Transverse colon (tissue), 4 donors: Measurements from ENCODE around the gene ITGA7. TPM values are rescaled to one million over a fixed set of nuclear protein-coding genes. Genes with fewer than 3 reads are reported as not detected.

Experiments
- DNase-seq: peaks from one replicate; pipeline ENCODE4 v3.0.0-alpha.2; 2019
- H3K27ac ChIP-seq, 4 donors: fragments of 200-600 bp; sonication (generic); 2 replicates each; pipeline ENCODE4 v1.5.1; 2016 to 2018; ENCODE audit warnings: inconsistent platforms in 4 of 4
- H3K27me3 ChIP-seq: fragments of 200-600 bp; sonication (generic); 2 replicates; pipeline ENCODE4 v1.5.1; 2017; ENCODE audit warnings: inconsistent platforms
- H3K36me3 ChIP-seq, 4 donors: fragments of 200-600 bp; sonication (generic); 2 replicates each; pipeline ENCODE4 v1.5.1; 2017 to 2019; ENCODE audit warnings: inconsistent platforms in 4 of 4
- H3K4me1 ChIP-seq, 4 donors: fragments of 200-600 bp; sonication (generic); 2 replicates each; pipeline ENCODE4 v1.5.1; 2017 to 2020; ENCODE audit warnings: inconsistent platforms in 4 of 4
- H3K4me3 ChIP-seq, 4 donors: fragments of 200-600 bp; sonication (generic); 1 replicate in 1 of 4; 2 replicates in 3 of 4; pipeline versions ENCODE4 v1.5.1 to v1.6.1; 2017 to 2019; ENCODE audit warnings: inconsistent platforms in 4 of 4
- H3K9me3 ChIP-seq, 2 donors: fragments of 200-600 bp; sonication (generic); 2 replicates each; pipeline ENCODE4 v1.5.1; 2017 to 2019; ENCODE audit warnings: inconsistent platforms in 2 of 2
- EP300 ChIP-seq: sonication (generic); formaldehyde crosslinking; IDR thresholded peaks from one replicate; pipeline ENCODE4 v1.6.1; 2017; ENCODE audit warnings: antibody characterized with exemption, low read depth
- POLR2A ChIP-seq: fragments of 450-650 bp; IDR thresholded peaks from one replicate; pipeline ENCODE4 v1.6.1; 2016; ENCODE audit warnings: antibody characterized with exemption, mild to moderate bottlenecking, moderate library complexity
- POLR2AphosphoS5 ChIP-seq, 3 donors: sonication (generic); formaldehyde crosslinking; IDR thresholded peaks; one replicate each; pipeline ENCODE4 v1.6.1; 2016; ENCODE audit warnings: antibody characterized with exemption in 3 of 3
- WGBS, 2 donors: methylation state at CpG; one replicate each; pipeline ENCODE4 v1.1.5; 2018; ENCODE audit warnings: low coverage in 1 of 2; 5-methylcytosine and 5-hydroxymethylcytosine counted together
- in situ Hi-C, 4 donors: fragments of 200-750 bp; cut with MboI; loops; one replicate each; pipeline versions ENCODE4 v1.15.0 to v1.15.1; 2017; ENCODE audit warnings: low sequenced_read_pairs in 3 of 4, low pct_ligation_motif_present in 1 of 4, low pct_unique_long_range_greater_than_20kb in 1 of 4
- intact Hi-C: fragments of 100-400 bp; cut with DNase I; formaldehyde crosslinking; loops from one replicate; pipeline ENCODE4 v1.15.1; 2023; ENCODE audit warnings: low total_unique reads
- total RNA-seq, 4 donors: library from RNA; depleted of rRNA; stranded (reverse); fragments of >200 nt; gene quantifications; one replicate each; pipeline ENCODE4 v1.1.0, GENCODE V29; 2016
- TF ChIP-seq, protein P1 (sequence below), 5 experiments: fragments of 200-600 bp in 3 of 5; fragments of 450-650 bp in 2 of 5; sonication (generic) in 3 of 5; IDR thresholded peaks; 1 replicate in 2 of 5; 2 replicates in 3 of 5; pipeline ENCODE4 v1.5.1; 2016 to 2017; ENCODE audit warnings: antibody characterized with exemption in 5 of 5, inconsistent platforms in 3 of 5, mild to moderate bottlenecking in 2 of 5, moderate library complexity in 1 of 5

ITGA7 gene
- total RNA-seq, 4 donors from 2014 or later = 14.4 to 125 (median 23.6) TPM

GRCh38 chr12:55733858-55734257, 26.2 kb upstream of the ITGA7 start:
- intact Hi-C loops = no loop called here
- no peak overlapping the region for H3K27ac ChIP-seq
- H3K4me1 ChIP-seq = peaks cover 12 to 40% (median 28%) of the 10 kb centered on the region in 4 donors
- no peaks in the 10 kb centered on the region for H3K27me3 ChIP-seq
- H3K9me3 ChIP-seq = no peaks in the 10 kb centered on the region
- 68 to 100% methylated on average over 1 to 2 of the region's 2 CpGs for WGBS, 2 donors
- no peaks in the 10 kb centered on the region for H3K36me3 ChIP-seq
- in situ Hi-C loops = loop anchor here in 3 of 4 donors (5.0 to 10.0 kb wide), 3 partner anchors 81 to 201 kb away; partner anchors contain the start of genes DGKA (in 1 of the 3), ORMDL2 (in 1 of the 3), PYM1 (in 1 of the 3) and SARNP (in 1 of the 3)
- no peak for DNase-seq
- no peak overlapping the region for H3K4me3 ChIP-seq
- TF ChIP-seq EP300 (no peak), POLR2A (no peak), POLR2AphosphoS5 (IDR thresholded peaks at IDR 0.05) (no peak)
- TF ChIP-seq, protein P1, sequence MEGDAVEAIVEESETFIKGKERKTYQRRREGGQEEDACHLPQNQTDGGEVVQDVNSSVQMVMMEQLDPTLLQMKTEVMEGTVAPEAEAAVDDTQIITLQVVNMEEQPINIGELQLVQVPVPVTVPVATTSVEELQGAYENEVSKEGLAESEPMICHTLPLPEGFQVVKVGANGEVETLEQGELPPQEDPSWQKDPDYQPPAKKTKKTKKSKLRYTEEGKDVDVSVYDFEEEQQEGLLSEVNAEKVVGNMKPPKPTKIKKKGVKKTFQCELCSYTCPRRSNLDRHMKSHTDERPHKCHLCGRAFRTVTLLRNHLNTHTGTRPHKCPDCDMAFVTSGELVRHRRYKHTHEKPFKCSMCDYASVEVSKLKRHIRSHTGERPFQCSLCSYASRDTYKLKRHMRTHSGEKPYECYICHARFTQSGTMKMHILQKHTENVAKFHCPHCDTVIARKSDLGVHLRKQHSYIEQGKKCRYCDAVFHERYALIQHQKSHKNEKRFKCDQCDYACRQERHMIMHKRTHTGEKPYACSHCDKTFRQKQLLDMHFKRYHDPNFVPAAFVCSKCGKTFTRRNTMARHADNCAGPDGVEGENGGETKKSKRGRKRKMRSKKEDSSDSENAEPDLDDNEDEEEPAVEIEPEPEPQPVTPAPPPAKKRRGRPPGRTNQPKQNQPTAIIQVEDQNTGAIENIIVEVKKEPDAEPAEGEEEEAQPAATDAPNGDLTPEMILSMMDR (IDR thresholded peaks at IDR 0.05) = no peak

DNA sequence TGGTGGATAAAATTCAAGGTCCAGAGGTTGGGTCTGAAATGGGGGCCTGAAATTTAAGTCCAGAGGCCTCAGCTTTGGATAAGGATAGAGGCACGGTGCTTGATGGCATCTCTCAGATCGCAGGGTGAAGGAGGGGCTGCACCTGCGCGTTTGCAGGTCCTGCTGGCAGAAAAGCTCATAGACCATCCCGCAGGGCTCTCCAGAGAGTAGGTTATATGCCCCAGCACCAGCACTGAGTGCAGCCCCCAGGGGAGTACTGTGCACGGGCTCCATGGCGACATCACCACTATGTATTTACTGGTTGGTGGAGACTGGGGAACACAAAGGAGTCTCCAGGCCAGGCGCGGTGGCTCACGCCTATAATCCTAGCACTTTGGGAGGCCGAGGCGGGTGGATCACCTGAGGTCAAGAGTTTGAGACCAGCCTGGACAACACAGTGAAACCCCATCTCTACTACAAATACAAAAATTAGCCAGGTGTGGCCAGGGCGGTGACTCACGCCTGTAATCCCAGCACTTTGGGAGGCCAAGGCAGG, 25.4 kb upstream of the ITGA7 start:
- DNase-seq = no peak

GRCh38 chr12:55732288-55732687, 24.6 kb upstream of the ITGA7 start:
- DNase-seq = no peak
- Histone ChIP-seq H3K36me3 (no peaks in the 10 kb centered on the region), H3K9me3 (no peaks in the 10 kb centered on the region), H3K27ac (peak overlapping the region in 1 of 4 donors; percentile 99), H3K4me1 (peaks cover 8 to 32% (median 20%) of the 10 kb centered on the region in 4 donors), H3K4me3 (no peak overlapping the region), H3K27me3 (no peaks in the 10 kb centered on the region)
- in situ Hi-C loops (loop anchor here in 3 of 4 donors (5.0 to 10.0 kb wide), 3 partner anchors 83 to 203 kb away; partner anchors contain the start of genes DGKA (in 1 of the 3), ORMDL2 (in 1 of the 3), PYM1 (in 1 of the 3) and SARNP (in 1 of the 3)), intact Hi-C loops (no loop called here)
- TF ChIP-seq EP300 = no peak
- TF ChIP-seq, protein P1 (IDR thresholded peaks at IDR 0.05) = no peak
- no peak for TF ChIP-seq POLR2AphosphoS5 (IDR thresholded peaks at IDR 0.05)
- no peak for TF ChIP-seq POLR2A
- 84% methylated on average over 4 of the region's 4 CpGs; no CpG with 5 or more reads in 1 of the 2 donors for WGBS, 2 donors

More for the DNA sequence above, 25.4 kb upstream of the ITGA7 start:
- Histone ChIP-seq H3K27ac (no peak overlapping the region), H3K9me3 (no peaks in the 10 kb centered on the region), H3K4me1 (peaks cover 12 to 34% (median 22%) of the 10 kb centered on the region in 4 donors), H3K27me3 (no peaks in the 10 kb centered on the region), H3K4me3 (no peak overlapping the region), H3K36me3 (no peaks in the 10 kb centered on the region)
- TF ChIP-seq EP300 (no peak), POLR2AphosphoS5 (IDR thresholded peaks at IDR 0.05) (no peak), POLR2A (no peak)
- TF ChIP-seq, protein P1 (IDR thresholded peaks at IDR 0.05) = no peak
- WGBS, 2 donors = 85% methylated on average over 14 of the region's 14 CpGs; no CpG with 5 or more reads in 1 of the 2 donors
- intact Hi-C loops (no loop called here), in situ Hi-C loops (loop anchor here in 3 of 4 donors (5.0 to 10.0 kb wide), 3 partner anchors 82 to 202 kb away; partner anchors contain the start of genes DGKA (in 1 of the 3), ORMDL2 (in 1 of the 3), PYM1 (in 1 of the 3) and SARNP (in 1 of the 3))
